A673 (cell line): ENCODE data around the gene TEPSIN. TPM values are rescaled to one million over a fixed set of nuclear protein-coding genes. Genes with fewer than 3 reads are reported as not detected.

Experiments
- BruUV-seq: library from RNA; stranded (reverse); fragments of 400-500 nt; replicated peaks from 2 replicates; lab custom pipeline; 2021; lab: Mats Ljungman, UMichigan
- CTCF ChIA-PET: fragments of 300-600 bp; sonication (Branson Sonifier 250); formaldehyde crosslinking; loops from one replicate; lab custom pipeline; 2022; ENCODE audit warnings: antibody characterized with exemption; lab: Charles Lee
- POLR2A ChIA-PET: fragments of 300-600 bp; sonication (Branson Sonifier 250); formaldehyde crosslinking; loops from one replicate; lab custom pipeline; 2022; ENCODE audit warnings: antibody characterized with exemption; ENCODE audit not compliant: low non-redundant PET; lab: Charles Lee
- DNase-seq: peaks from one replicate; pipeline ENCODE4 v3.0.0-alpha.2; 2015; ENCODE audit warnings: low spot score
- H3K27ac ChIP-seq: fragments of 200-600 bp; sonication (generic); 2 replicates; pipeline ENCODE4 v1.5.1; 2016; ENCODE audit warnings: mixed run types, low read depth, mild to moderate bottlenecking, mixed read lengths, antibody characterized with exemption, low read length; ENCODE audit not compliant: poor library complexity, severe bottlenecking
- H3K27me3 ChIP-seq: fragments of 200-600 bp; sonication (generic); replicated peaks from 2 replicates; pipeline ENCODE4 v1.6.1; 2017; ENCODE audit warnings: mixed run types, low read depth, mild to moderate bottlenecking, mixed read lengths, antibody characterized with exemption, low read length; ENCODE audit not compliant: insufficient read depth, poor library complexity
- H3K36me3 ChIP-seq: fragments of 200-600 bp; sonication (generic); 2 replicates; pipeline ENCODE4 v1.6.1; 2016; ENCODE audit warnings: mixed run types, mild to moderate bottlenecking, mixed read lengths, antibody characterized with exemption, low read length; ENCODE audit not compliant: insufficient read depth, poor library complexity, severe bottlenecking
- H3K4me1 ChIP-seq: fragments of 200-600 bp; sonication (generic); 2 replicates; pipeline ENCODE4 v1.6.1; 2017; ENCODE audit warnings: mixed run types, mild to moderate bottlenecking, mixed read lengths, antibody characterized with exemption, low read length; ENCODE audit not compliant: insufficient read depth, poor library complexity, severe bottlenecking
- H3K4me3 ChIP-seq: fragments of 200-600 bp; sonication (generic); 2 replicates; pipeline ENCODE4 v1.5.1; 2016; ENCODE audit warnings: low read depth, mixed run types, mild to moderate bottlenecking, mixed read lengths, low read length; ENCODE audit not compliant: poor library complexity, severe bottlenecking
- H3K9me3 ChIP-seq: fragments of 200-600 bp; sonication (generic); 2 replicates; pipeline ENCODE4 v1.6.1; 2016; ENCODE audit warnings: mixed run types, low read depth, mild to moderate bottlenecking, mixed read lengths, antibody characterized with exemption, low read length; ENCODE audit not compliant: poor library complexity, severe bottlenecking
- EZH2 ChIP-seq: fragments of 200-600 bp; sonication (generic); IDR thresholded peaks from 2 replicates; pipeline ENCODE4 v1.6.1; 2017; ENCODE audit warnings: borderline replicate concordance, low read depth, mild to moderate bottlenecking, mixed read lengths, antibody characterized with exemption, low read length; ENCODE audit not compliant: poor library complexity, severe bottlenecking
- intact Hi-C: fragments of 100-400 bp; cut with micrococcal nuclease; formaldehyde crosslinking; loops from one replicate; pipeline ENCODE4 v1.10.0; 2022; ENCODE audit not compliant: unreplicated experiment
- total RNA-seq: library from RNA; stranded (reverse); gene quantifications from 2 replicates; pipeline ENCODE4 v1.2.3, GENCODE V29; 2021
- TF ChIP-seq, protein P1 (sequence below): fragments of 300-800, 200-600 bp; sonication (generic); conservative IDR thresholded peaks from 2 replicates; pipeline ENCODE4 v1.5.1; 2017; ENCODE audit warnings: low read depth, mild to moderate bottlenecking, antibody characterized with exemption, low read length, moderate library complexity, mixed read lengths

Gene TEPSIN
- total RNA-seq, 1 experiment from 2014 or later: 36.1 TPM

DNA sequence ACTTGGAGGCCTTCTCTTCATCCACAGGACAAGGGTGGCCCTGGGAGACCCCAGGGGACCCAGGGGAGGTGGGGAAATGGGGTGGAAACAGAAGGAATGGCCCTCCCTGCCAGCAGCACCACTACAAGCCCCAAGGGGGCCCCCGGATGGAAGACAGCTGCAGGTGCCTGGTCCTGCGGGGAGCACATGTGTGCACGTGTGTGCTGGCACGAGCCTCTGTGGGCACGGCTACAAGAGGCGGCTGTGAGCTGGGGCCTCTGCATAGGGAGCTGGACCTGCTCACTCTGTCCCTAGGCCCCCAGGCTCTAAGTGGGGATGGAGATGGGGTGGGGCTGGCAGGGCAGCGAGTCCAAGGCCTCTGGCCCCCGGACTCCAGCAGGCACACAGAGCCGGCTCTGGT is 59.6 kb downstream of the TEPSIN start:
- H3K4me3 ChIP-seq: no peak overlapping the region
- no peaks in the 10 kb centered on the region for H3K36me3 ChIP-seq
- H3K4me1 ChIP-seq: no peaks in the 10 kb centered on the region
- ChIA-PET CTCF (no interaction called here), POLR2A (no interaction called here)
- intact Hi-C loops: no loop called here
- H3K27ac ChIP-seq: no peak overlapping the region
- TF ChIP-seq EZH2: no peak
- TF ChIP-seq, protein P1, sequence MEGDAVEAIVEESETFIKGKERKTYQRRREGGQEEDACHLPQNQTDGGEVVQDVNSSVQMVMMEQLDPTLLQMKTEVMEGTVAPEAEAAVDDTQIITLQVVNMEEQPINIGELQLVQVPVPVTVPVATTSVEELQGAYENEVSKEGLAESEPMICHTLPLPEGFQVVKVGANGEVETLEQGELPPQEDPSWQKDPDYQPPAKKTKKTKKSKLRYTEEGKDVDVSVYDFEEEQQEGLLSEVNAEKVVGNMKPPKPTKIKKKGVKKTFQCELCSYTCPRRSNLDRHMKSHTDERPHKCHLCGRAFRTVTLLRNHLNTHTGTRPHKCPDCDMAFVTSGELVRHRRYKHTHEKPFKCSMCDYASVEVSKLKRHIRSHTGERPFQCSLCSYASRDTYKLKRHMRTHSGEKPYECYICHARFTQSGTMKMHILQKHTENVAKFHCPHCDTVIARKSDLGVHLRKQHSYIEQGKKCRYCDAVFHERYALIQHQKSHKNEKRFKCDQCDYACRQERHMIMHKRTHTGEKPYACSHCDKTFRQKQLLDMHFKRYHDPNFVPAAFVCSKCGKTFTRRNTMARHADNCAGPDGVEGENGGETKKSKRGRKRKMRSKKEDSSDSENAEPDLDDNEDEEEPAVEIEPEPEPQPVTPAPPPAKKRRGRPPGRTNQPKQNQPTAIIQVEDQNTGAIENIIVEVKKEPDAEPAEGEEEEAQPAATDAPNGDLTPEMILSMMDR: no peak
- no TSS peak for BruUV-seq
- H3K27me3 ChIP-seq: no peaks in the 10 kb centered on the region
- peaks cover 5% of the 10 kb centered on the region for H3K9me3 ChIP-seq
- DNase-seq: no peak

Other genes starting within 250 kb of the TEPSIN start
- gene CHMP6, start 247.2 kb downstream of the TEPSIN start, total RNA-seq: 18.7 and 21.3 TPM in 2 replicates
- gene BAIAP2, start 203.9 kb downstream of the TEPSIN start, total RNA-seq: 51.6 and 54.9 TPM in 2 replicates
- gene PVALEF, start 73.5 kb downstream of the TEPSIN start, total RNA-seq: not detected in 2 replicates
- gene AATK, start 72.8 kb downstream of the TEPSIN start, total RNA-seq: 0.90 and 1.4 TPM in 2 replicates
- gene CEP131, start 16.1 kb downstream of the TEPSIN start, total RNA-seq: 27.1 and 36.3 TPM in 2 replicates
- gene NDUFAF8, start 263 bp upstream of the TEPSIN start, total RNA-seq: 58.6 and 64.9 TPM in 2 replicates
- gene SLC38A10, start 56.3 kb upstream of the TEPSIN start, total RNA-seq: 75.1 and 77.3 TPM in 2 replicates
- gene BAHCC1, start 156.4 kb upstream of the TEPSIN start, total RNA-seq: 74.2 and 80.6 TPM in 2 replicates